Osteoblast (primary cell): ENCODE results near the gene PRSS50. TPM values are rescaled to one million over a fixed set of nuclear protein-coding genes. Genes with fewer than 3 reads are reported as not detected.
A peak's percentile ranks its signal among the peaks of the same experiment; 100 is the strongest.

Experiments
- DNase-seq: peaks from one replicate; pipeline ENCODE4 v3.0.0; 2011; ENCODE audit warnings: low spot score, mixed read lengths; ENCODE audit not compliant: insufficient read length; ENCODE audit errors: missing footprints
- H2AFZ ChIP-seq: 2 replicates; pipeline ENCODE4 v1.6.0; 2011; ENCODE audit warnings: mild to moderate bottlenecking, low read length
- H3K27ac ChIP-seq: 2 replicates; pipeline ENCODE4 v1.5.1; 2011; ENCODE audit warnings: mild to moderate bottlenecking, low read depth, low read length, moderate library complexity
- H3K27me3 ChIP-seq: 2 replicates; pipeline ENCODE4 v1.6.0; 2012; ENCODE audit warnings: mild to moderate bottlenecking, control low read depth, inconsistent platforms, low read length, moderate library complexity; ENCODE audit not compliant: insufficient read depth
- H3K36me3 ChIP-seq: 2 replicates; pipeline ENCODE4 v1.5.1; 2011; ENCODE audit warnings: mild to moderate bottlenecking, low read length, control low read depth, moderate library complexity; ENCODE audit not compliant: insufficient read depth
- H3K4me1 ChIP-seq: 2 replicates; pipeline ENCODE4 v1.5.1; 2011; ENCODE audit warnings: mild to moderate bottlenecking, low read length, control low read depth, moderate library complexity; ENCODE audit not compliant: insufficient read depth
- H3K4me2 ChIP-seq: 2 replicates; pipeline ENCODE4 v1.6.0; 2011; ENCODE audit warnings: mild to moderate bottlenecking, low read length; ENCODE audit not compliant: insufficient read depth
- H3K4me3 ChIP-seq: fragments of 200-600 bp; sonication (generic); 3 replicates; pipeline ENCODE4 v1.5.1; 2012; ENCODE audit warnings: mild to moderate bottlenecking, low read length, inconsistent platforms; ENCODE audit not compliant: insufficient read depth
- H3K79me2 ChIP-seq: 2 replicates; pipeline ENCODE4 v1.6.0; 2012; ENCODE audit warnings: mild to moderate bottlenecking, low read length, control low read depth, inconsistent platforms; ENCODE audit not compliant: insufficient read depth
- H3K9me3 ChIP-seq: 2 replicates; pipeline ENCODE4 v1.5.1; 2011; ENCODE audit warnings: low read depth, low read length, control low read depth
- H4K20me1 ChIP-seq: 2 replicates; pipeline ENCODE4 v1.6.0; 2012; ENCODE audit warnings: mild to moderate bottlenecking, low read length, control low read depth; ENCODE audit not compliant: insufficient read depth
- CTCF ChIP-seq: IDR thresholded peaks from 2 replicates; pipeline ENCODE4 v1.5.1; 2011; ENCODE audit warnings: mild to moderate bottlenecking, low read depth, low read length, moderate library complexity; ENCODE audit errors: extremely low read depth
- total RNA-seq: library from RNA; depleted of rRNA; stranded (reverse); fragments of >200 nt; gene quantifications from 2 replicates; pipeline ENCODE4 v1.2.3, GENCODE V29; 2012

Gene PRSS50
- total RNA-seq, 1 donor: not detected

GRCh38 chr3:46669191-46669999, 48.3 kb downstream of the PRSS50 start:
- H3K4me2 ChIP-seq: no peak overlapping the region
- no peak for TF ChIP-seq CTCF
- no peaks in the 10 kb centered on the region for H3K4me1 ChIP-seq
- no peak overlapping the region for H2AFZ ChIP-seq
- H3K27me3 ChIP-seq: peaks cover 3% of the 10 kb centered on the region
- H3K36me3 ChIP-seq: no peaks in the 10 kb centered on the region
- no peaks in the 10 kb centered on the region for H3K79me2 ChIP-seq
- no peak overlapping the region for H3K4me3 ChIP-seq
- no peaks in the 10 kb centered on the region for H4K20me1 ChIP-seq
- DNase-seq: peak; percentile 62
- no peaks in the 10 kb centered on the region for H3K9me3 ChIP-seq
- H3K27ac ChIP-seq: no peak overlapping the region

GRCh38 chr3:46668591-46668990, 49.1 kb downstream of the PRSS50 start:
- Histone ChIP-seq H2AFZ (no peak overlapping the region), H3K4me1 (no peaks in the 10 kb centered on the region), H3K4me2 (no peak overlapping the region), H3K9me3 (no peaks in the 10 kb centered on the region), H3K36me3 (no peaks in the 10 kb centered on the region), H3K4me3 (no peak overlapping the region), H3K79me2 (no peaks in the 10 kb centered on the region), H3K27ac (no peak overlapping the region), H4K20me1 (no peaks in the 10 kb centered on the region), H3K27me3 (peaks cover 3% of the 10 kb centered on the region)
- no peak for TF ChIP-seq CTCF
- DNase-seq: peak; percentile 63

GRCh38 chr3:46668116-46668515, 49.6 kb downstream of the PRSS50 start:
- no peaks in the 10 kb centered on the region for H3K36me3 ChIP-seq
- no peaks in the 10 kb centered on the region for H3K9me3 ChIP-seq
- no peaks in the 10 kb centered on the region for H4K20me1 ChIP-seq
- H3K4me3 ChIP-seq: no peak overlapping the region
- no peak overlapping the region for H3K27ac ChIP-seq
- DNase-seq: peak; percentile 88
- H3K27me3 ChIP-seq: peaks cover 6% of the 10 kb centered on the region
- no peak for TF ChIP-seq CTCF
- H3K4me1 ChIP-seq: peaks cover 3% of the 10 kb centered on the region
- no peak overlapping the region for H3K4me2 ChIP-seq
- no peak overlapping the region for H2AFZ ChIP-seq
- no peaks in the 10 kb centered on the region for H3K79me2 ChIP-seq

GRCh38 chr3:46667657-46668056, 50.0 kb downstream of the PRSS50 start:
- H3K9me3 ChIP-seq: no peaks in the 10 kb centered on the region

More at GRCh38 chr3:46667657-46668056, 50.0 kb downstream of the PRSS50 start:
- Histone ChIP-seq H3K27me3 (peaks cover 6% of the 10 kb centered on the region), H4K20me1 (no peaks in the 10 kb centered on the region), H3K36me3 (no peaks in the 10 kb centered on the region), H3K79me2 (no peaks in the 10 kb centered on the region), H3K27ac (no peak overlapping the region), H3K4me1 (peaks cover 7% of the 10 kb centered on the region), H2AFZ (no peak overlapping the region), H3K4me2 (no peak overlapping the region), H3K4me3 (no peak overlapping the region)
- DNase-seq: peak; percentile 26
- no peak for TF ChIP-seq CTCF
